C4-2B (cell line): ENCODE data around the gene MAD2L2.

Experiments used
- ZFX ChIP-seq: fragments of 450-650 bp; IDR thresholded peaks from 2 replicates; pipeline ENCODE4 v1.6.1; 2017
- TF ChIP-seq, protein P1 (sequence below): fragments of 450-650 bp; conservative IDR thresholded peaks from 2 replicates; pipeline ENCODE4 v1.5.1; 2017; ENCODE audit warnings: mild to moderate bottlenecking

DNA sequence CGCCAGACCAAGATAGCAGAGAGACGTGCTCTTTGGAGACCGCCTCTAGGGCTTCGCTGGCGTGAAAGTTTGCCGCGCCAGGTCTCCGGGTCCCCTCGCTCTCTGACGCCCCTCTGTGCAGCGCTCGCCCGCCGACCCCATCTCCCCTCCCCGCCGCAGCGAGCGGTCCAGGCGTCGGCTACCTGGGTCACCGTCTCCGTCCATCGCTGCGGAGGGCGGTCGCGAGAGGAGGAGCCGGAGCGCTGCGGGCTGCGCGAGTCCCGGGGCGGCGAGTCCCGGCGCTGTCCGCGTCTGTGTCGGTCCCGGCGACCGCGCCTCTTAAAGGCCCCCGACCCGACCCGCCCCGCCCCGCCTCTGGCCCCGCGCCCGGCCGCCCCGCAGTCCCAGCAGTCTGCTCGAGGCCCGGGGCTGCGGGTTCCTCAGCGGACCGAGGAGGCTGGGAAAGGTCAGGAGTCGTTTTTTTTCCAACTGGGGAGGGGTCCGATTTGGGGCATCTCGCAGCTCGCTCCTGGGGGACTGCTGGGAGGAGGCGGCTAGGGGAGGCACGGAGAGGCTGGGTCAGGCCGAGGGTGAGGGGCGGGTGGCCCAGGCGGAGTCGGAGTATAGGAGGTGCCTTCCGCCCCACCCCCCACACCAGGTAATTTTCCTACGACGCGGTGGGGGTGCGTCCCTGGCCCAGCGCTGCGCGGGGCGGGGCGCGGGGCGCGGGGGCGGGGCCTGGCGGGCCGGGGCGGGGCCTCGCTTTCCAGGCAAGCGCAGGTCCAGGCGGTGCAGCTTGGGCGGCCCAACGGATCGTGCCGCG is 26.6 kb downstream of the MAD2L2 start, which contains the start of the genes FBXO2 and FBXO44:
- TF ChIP-seq, protein P1, sequence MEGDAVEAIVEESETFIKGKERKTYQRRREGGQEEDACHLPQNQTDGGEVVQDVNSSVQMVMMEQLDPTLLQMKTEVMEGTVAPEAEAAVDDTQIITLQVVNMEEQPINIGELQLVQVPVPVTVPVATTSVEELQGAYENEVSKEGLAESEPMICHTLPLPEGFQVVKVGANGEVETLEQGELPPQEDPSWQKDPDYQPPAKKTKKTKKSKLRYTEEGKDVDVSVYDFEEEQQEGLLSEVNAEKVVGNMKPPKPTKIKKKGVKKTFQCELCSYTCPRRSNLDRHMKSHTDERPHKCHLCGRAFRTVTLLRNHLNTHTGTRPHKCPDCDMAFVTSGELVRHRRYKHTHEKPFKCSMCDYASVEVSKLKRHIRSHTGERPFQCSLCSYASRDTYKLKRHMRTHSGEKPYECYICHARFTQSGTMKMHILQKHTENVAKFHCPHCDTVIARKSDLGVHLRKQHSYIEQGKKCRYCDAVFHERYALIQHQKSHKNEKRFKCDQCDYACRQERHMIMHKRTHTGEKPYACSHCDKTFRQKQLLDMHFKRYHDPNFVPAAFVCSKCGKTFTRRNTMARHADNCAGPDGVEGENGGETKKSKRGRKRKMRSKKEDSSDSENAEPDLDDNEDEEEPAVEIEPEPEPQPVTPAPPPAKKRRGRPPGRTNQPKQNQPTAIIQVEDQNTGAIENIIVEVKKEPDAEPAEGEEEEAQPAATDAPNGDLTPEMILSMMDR, result no peak
- no peak for TF ChIP-seq ZFX
